Gastroesophageal sphincter (tissue), 3 donors: ENCODE measurements around the gene DOCK2.

Experiments
- CTCF ChIP-seq, 4 experiments: fragments of 200-600 bp in 2 of 4; fragments of 450-650 bp in 2 of 4; sonication (generic) in 1 of 4; IDR thresholded peaks; one replicate each; pipeline ENCODE4 v1.5.1; 2017 to 2019; ENCODE audit warnings: antibody characterized with exemption in 4 of 4, mild to moderate bottlenecking in 2 of 4, moderate library complexity in 2 of 4
- EP300 ChIP-seq: sonication (generic); formaldehyde crosslinking; IDR thresholded peaks from one replicate; pipeline ENCODE4 v1.6.1; 2017; ENCODE audit warnings: antibody characterized with exemption, mild to moderate bottlenecking
- POLR2A ChIP-seq, 2 donors: fragments of 450-650 bp; IDR thresholded peaks; one replicate each; pipeline ENCODE4 v1.6.1; 2017; ENCODE audit warnings: antibody characterized with exemption in 2 of 2, mild to moderate bottlenecking in 2 of 2, moderate library complexity in 1 of 2
- POLR2AphosphoS5 ChIP-seq: sonication (generic); formaldehyde crosslinking; IDR thresholded peaks from one replicate; pipeline ENCODE4 v1.6.1; 2017; ENCODE audit warnings: antibody characterized with exemption

- no peak for TF ChIP-seq CTCF (IDR thresholded peaks at IDR 0.05)
- no peak for TF ChIP-seq EP300
- no peak for TF ChIP-seq POLR2A (IDR thresholded peaks at IDR 0.05)
- TF ChIP-seq POLR2AphosphoS5, result no peak
These were observed 46.5 kb upstream of the DOCK2 start for GRCh38 chr5:169590602-169591001.
